ENCODE measurements around the gene ABITRAM. TPM values are rescaled to one million over a fixed set of nuclear protein-coding genes. Genes with fewer than 3 reads are reported as not detected.

ABITRAM gene
- polyA plus RNA-seq, 3 donors = 15.9 to 27.5 (median 16.1) TPM

- 100% methylated on average over 1 of the region's 4 CpGs for WGBS (ENCODE audit: insufficient coverage)
- no peak overlapping the region for H3K9ac ChIP-seq (ENCODE audit: insufficient read depth, low read length, poor library complexity, severe bottlenecking)
- DNase-seq = no peak
- H3K4me3 ChIP-seq (replicated peaks in 1 of 3; ENCODE audit: low read depth in 2 of 3, low read length in 3 of 3) = no peak overlapping the region
- no peak overlapping the region for H3K27ac ChIP-seq (ENCODE audit: low read depth in 1 of 2, low read length in 2 of 2)
- Mint-ChIP-seq H3K27ac (no peak overlapping the region), H3K36me3 (peaks cover 34 to 41% of the 10 kb centered on the region in 2 donors), H3K4me3 (no peak overlapping the region), H3K4me1 (peaks cover 9% of the 10 kb centered on the region), H3K9me3 (no peaks in the 10 kb centered on the region), H3K27me3 (ENCODE audit: low read depth in 3 of 3) (no peaks in the 10 kb centered on the region)
- no peaks in the 10 kb centered on the region for H3K9me3 ChIP-seq (replicated peaks in 1 of 2; ENCODE audit: control insufficient read depth in 1 of 2, insufficient read depth in 1 of 2, low read length in 2 of 2)
- H4K20me1 ChIP-seq (ENCODE audit: insufficient read depth, low read length) = no peaks in the 10 kb centered on the region
- peaks cover 15% of the 10 kb centered on the region for H3K79me2 ChIP-seq (ENCODE audit: insufficient read depth, low read length)
- no peaks in the 10 kb centered on the region for H3K27me3 ChIP-seq (ENCODE audit: control insufficient read depth in 2 of 2, insufficient read depth in 2 of 2, low read length in 2 of 2)
- intact Hi-C loops (cut with micrococcal nuclease) = loop anchor here in 1 of 2 donors (10.0 kb wide), 1 partner anchor 185 kb away; no protein-coding TSS in a partner anchor
- H3K36me3 ChIP-seq (replicated peaks in 1 of 2; ENCODE audit: control insufficient read depth in 1 of 2, insufficient read depth in 2 of 2, low read length in 2 of 2) = peaks cover 25 to 53% of the 10 kb centered on the region in 2 donors
- H3K4me2 ChIP-seq (replicated peaks; ENCODE audit: extremely low read depth, low read length, poor library complexity, severe bottlenecking) = no peak overlapping the region
- H2AFZ ChIP-seq (ENCODE audit: insufficient read depth, low read depth, low read length, poor library complexity, severe bottlenecking) = no peak overlapping the region
- TF ChIP-seq CTCF (IDR thresholded peaks at IDR 0.05) = no peak
- H3K4me1 ChIP-seq (ENCODE audit: control insufficient read depth in 1 of 2, insufficient read depth in 2 of 2, low read length in 2 of 2) = peaks cover 4 to 6% of the 10 kb centered on the region in 2 donors
These were observed 5.8 kb downstream of the ABITRAM start for GRCh38 chr9:108939975-108940374.

- Mint-ChIP-seq H3K9me3 (no peaks in the 10 kb centered on the region), H3K4me1 (no peaks in the 10 kb centered on the region), H3K36me3 (peaks cover 3 to 10% of the 10 kb centered on the region in 2 donors), H3K27me3 (ENCODE audit: low read depth in 3 of 3) (no peaks in the 10 kb centered on the region), H3K4me3 (no peak overlapping the region), H3K27ac (no peak overlapping the region)
- no CpG with 5 or more reads among the region's 1 CpG for WGBS (ENCODE audit: insufficient coverage)
- H3K79me2 ChIP-seq (ENCODE audit: insufficient read depth, low read length) = no peaks in the 10 kb centered on the region
- H3K4me3 ChIP-seq (replicated peaks in 1 of 3; ENCODE audit: low read depth in 2 of 3, low read length in 3 of 3) = no peak overlapping the region
- H3K36me3 ChIP-seq (replicated peaks in 1 of 2; ENCODE audit: control insufficient read depth in 1 of 2, insufficient read depth in 2 of 2, low read length in 2 of 2) = no peaks in the 10 kb centered on the region
- no peaks in the 10 kb centered on the region for H3K4me1 ChIP-seq (ENCODE audit: control insufficient read depth in 1 of 2, insufficient read depth in 2 of 2, low read length in 2 of 2)
- no peak overlapping the region for H2AFZ ChIP-seq (ENCODE audit: insufficient read depth, low read depth, low read length, poor library complexity, severe bottlenecking)
- intact Hi-C loops (cut with micrococcal nuclease) = loop anchor here in 1 of 2 donors (5.0 kb wide), 1 partner anchor 1528 kb away; no protein-coding TSS in a partner anchor
- no peak overlapping the region for H3K27ac ChIP-seq (ENCODE audit: low read depth in 1 of 2, low read length in 2 of 2)
- H3K9me3 ChIP-seq (replicated peaks in 1 of 2; ENCODE audit: control insufficient read depth in 1 of 2, insufficient read depth in 1 of 2, low read length in 2 of 2) = no peaks in the 10 kb centered on the region
- DNase-seq = no peak
- TF ChIP-seq CTCF (IDR thresholded peaks at IDR 0.05) = no peak
- no peak overlapping the region for H3K4me2 ChIP-seq (replicated peaks; ENCODE audit: extremely low read depth, low read length, poor library complexity, severe bottlenecking)
- H3K27me3 ChIP-seq (ENCODE audit: control insufficient read depth in 2 of 2, insufficient read depth in 2 of 2, low read length in 2 of 2) = no peaks in the 10 kb centered on the region
- H4K20me1 ChIP-seq (ENCODE audit: insufficient read depth, low read length) = no peaks in the 10 kb centered on the region
- no peak overlapping the region for H3K9ac ChIP-seq (ENCODE audit: insufficient read depth, low read length, poor library complexity, severe bottlenecking)
These were observed 16.0 kb downstream of the ABITRAM start for GRCh38 chr9:108950168-108950567.

Measured in CD14-positive monocyte (primary cell).